Stimulated activated CD4-positive, alpha-beta T cell treated with anti-CD3 and anti-CD28 coated beads, TNF-alpha, amount 100 ng/mL, for 1 hour (primary cell): ENCODE measurements around the gene PROM1.

Experiments
- DNase-seq, 3 donors: peaks; one replicate each; pipeline ENCODE4 v3.0.0-alpha.2; 2020; ENCODE audit warnings: low read depth in 3 of 3, low spot score in 1 of 3

PROM1 gene

GRCh38 chr4:15953625-15954024 lies 130.2 kb downstream of the PROM1 start:
- DNase-seq = no peak

GRCh38 chr4:15951781-15952180 lies 132.0 kb downstream of the PROM1 start:
- no peak for DNase-seq

GRCh38 chr4:15948826-15949225 lies 135.0 kb downstream of the PROM1 start:
- no peak for DNase-seq

- DNase-seq = no peak
These were observed 136.1 kb downstream of the PROM1 start for GRCh38 chr4:15947684-15948083.

- no peak for DNase-seq
These were observed 138.3 kb downstream of the PROM1 start for GRCh38 chr4:15945516-15945915.

GRCh38 chr4:15944895-15945294 lies 138.9 kb downstream of the PROM1 start:
- no peak for DNase-seq

- no peak for DNase-seq
These were observed 141.5 kb downstream of the PROM1 start for GRCh38 chr4:15942283-15942682.

GRCh38 chr4:15938640-15939039 lies 145.2 kb downstream of the PROM1 start, which contains the start of gene FGFBP1:
TSS of gene FGFBP1 (minus strand) at chr4:15938740. CDS start at chr4:15936632, 2,108 bp downstream.
- DNase-seq = no peak

- no peak for DNase-seq
These were observed 145.6 kb downstream of the PROM1 start for GRCh38 chr4:15938182-15938581.

GRCh38 chr4:15936495-15936894 lies 147.3 kb downstream of the PROM1 start:
- DNase-seq = no peak

GRCh38 chr4:15935504-15936402 lies 148.1 kb downstream of the PROM1 start:
- DNase-seq = no peak

- DNase-seq = no peak
These were observed 149.6 kb downstream of the PROM1 start for GRCh38 chr4:15934259-15934658.

- no peak for DNase-seq
These were observed 152.2 kb downstream of the PROM1 start for GRCh38 chr4:15931451-15932210.

- DNase-seq = no peak
These were observed 153.5 kb downstream of the PROM1 start for GRCh38 chr4:15930314-15930713.

- DNase-seq = no peak
These were observed 154.3 kb downstream of the PROM1 start for GRCh38 chr4:15929540-15929939.

- no peak for DNase-seq
These were observed 154.9 kb downstream of the PROM1 start for GRCh38 chr4:15928883-15929282.

GRCh38 chr4:15926486-15926885 lies 157.3 kb downstream of the PROM1 start:
- no peak for DNase-seq

GRCh38 chr4:15925830-15926229 lies 158.0 kb downstream of the PROM1 start:
- no peak for DNase-seq

GRCh38 chr4:15921592-15921932 lies 162.3 kb downstream of the PROM1 start:
- DNase-seq = no peak

- DNase-seq = no peak
These were observed 162.9 kb downstream of the PROM1 start for GRCh38 chr4:15920723-15921591.

GRCh38 chr4:15918484-15919129 lies 165.2 kb downstream of the PROM1 start:
- no peak for DNase-seq
